HEK293 (cell line): ENCODE data around the gene RBPJ.

Experiments used
- BCL11A ChIP-seq: fragments of 450-650 bp; formaldehyde crosslinking; IDR thresholded peaks from 2 replicates; pipeline ENCODE4 v1.5.1; 2016; ENCODE audit warnings: low read depth, missing biosample characterization, missing genetic modification characterization
- HOXD13 ChIP-seq: sonication (generic); formaldehyde crosslinking; IDR thresholded peaks from 2 replicates; pipeline ENCODE4 v1.8.0; 2022; ENCODE audit warnings: missing genetic modification reagents, borderline replicate concordance
- PRDM10 ChIP-seq: fragments of 450-650 bp; formaldehyde crosslinking; IDR thresholded peaks from 2 replicates; pipeline ENCODE4 v1.5.1; 2016; ENCODE audit warnings: missing biosample characterization, missing genetic modification characterization
- PRDM2 ChIP-seq: fragments of 450-650 bp; formaldehyde crosslinking; IDR thresholded peaks from 2 replicates; pipeline ENCODE4 v1.5.1; 2016; ENCODE audit warnings: missing biosample characterization, missing genetic modification characterization, borderline replicate concordance
- ZBTB11 ChIP-seq: fragments of 450-650 bp; formaldehyde crosslinking; conservative IDR thresholded peaks from 2 replicates; pipeline ENCODE4 v1.5.1; 2016; ENCODE audit warnings: low read depth, missing biosample characterization, missing genetic modification characterization
- ZBTB8A ChIP-seq: fragments of 450-650 bp; formaldehyde crosslinking; IDR thresholded peaks from 2 replicates; pipeline ENCODE4 v1.5.1; 2016; ENCODE audit warnings: missing biosample characterization, missing genetic modification characterization
- ZFP37 ChIP-seq: fragments of 450-650 bp; formaldehyde crosslinking; IDR thresholded peaks from 2 replicates; pipeline ENCODE4 v1.5.1; 2016; ENCODE audit warnings: missing biosample characterization, missing genetic modification characterization
- ZNF140 ChIP-seq: fragments of 450-650 bp; formaldehyde crosslinking; IDR thresholded peaks from 2 replicates; pipeline ENCODE4 v1.5.1; 2016; ENCODE audit warnings: missing biosample characterization, missing genetic modification characterization
- ZNF426 ChIP-seq: fragments of 450-650 bp; formaldehyde crosslinking; IDR thresholded peaks from 2 replicates; pipeline ENCODE4 v1.5.1; 2017; ENCODE audit warnings: missing biosample characterization, missing genetic modification characterization, mild to moderate bottlenecking, inconsistent platforms, moderate library complexity
- ZNF518A ChIP-seq: fragments of 450-650 bp; formaldehyde crosslinking; conservative IDR thresholded peaks from 2 replicates; pipeline ENCODE4 v1.5.1; 2016; ENCODE audit warnings: low read depth, missing biosample characterization, missing genetic modification characterization
- ZNF555 ChIP-seq: fragments of 450-650 bp; formaldehyde crosslinking; conservative IDR thresholded peaks from 2 replicates; pipeline ENCODE4 v1.5.1; 2017; ENCODE audit warnings: missing biosample characterization, mild to moderate bottlenecking, missing genetic modification characterization, inconsistent platforms
- ZNF660 ChIP-seq: fragments of 450-650 bp; IDR thresholded peaks from 2 replicates; pipeline ENCODE4 v1.5.1; 2018; ENCODE audit warnings: missing biosample characterization, mild to moderate bottlenecking, missing genetic modification characterization
- ZNF76 ChIP-seq: fragments of 450-650 bp; formaldehyde crosslinking; IDR thresholded peaks from 2 replicates; pipeline ENCODE4; 2016; ENCODE audit warnings: low read depth, missing biosample characterization, missing genetic modification characterization, borderline replicate concordance

RBPJ gene

GRCh38 chr4:26303008-26303407, 17.8 kb upstream of the RBPJ start (continued):
- TF ChIP-seq ZBTB11 (peak; percentile 55), ZNF426 (tag by site-specific recombination) (peak; percentile 75), PRDM10 (tag by site-specific recombination) (no peak), ZBTB8A (peak; percentile 60), ZNF660 (no peak), ZNF140 (tag by site-specific recombination) (peak; percentile 52; the same call in 1 of the 2 replicates), ZNF76 (tag by site-specific recombination) (no peak), ZNF518A (tag by site-specific recombination) (peak; percentile 79), ZNF555 (tag by site-specific recombination) (peak; percentile 72), ZFP37 (tag by site-specific recombination) (no peak), HOXD13 (CRISPR knock-in tag) (no peak), PRDM2 (tag by site-specific recombination) (no peak), BCL11A (tag by site-specific recombination) (no peak)
